Testis (tissue), 2 donors: Measurements from ENCODE around the gene RALGPS2.

ENCODE experiments used
- CTCF ChIP-seq, 3 experiments: fragments of 450-650 bp in 2 of 3; fragments of 200-600 bp in 1 of 3; sonication (generic) in 1 of 3; IDR thresholded peaks; one replicate each; pipeline ENCODE4 v1.5.1; 2016 to 2019; ENCODE audit warnings: antibody characterized with exemption in 3 of 3, mild to moderate bottlenecking in 2 of 3, moderate library complexity in 1 of 3
- POLR2A ChIP-seq: fragments of 450-650 bp; IDR thresholded peaks from one replicate; pipeline ENCODE4 v1.6.1; 2017; ENCODE audit warnings: antibody characterized with exemption, mild to moderate bottlenecking, moderate library complexity

DNA sequence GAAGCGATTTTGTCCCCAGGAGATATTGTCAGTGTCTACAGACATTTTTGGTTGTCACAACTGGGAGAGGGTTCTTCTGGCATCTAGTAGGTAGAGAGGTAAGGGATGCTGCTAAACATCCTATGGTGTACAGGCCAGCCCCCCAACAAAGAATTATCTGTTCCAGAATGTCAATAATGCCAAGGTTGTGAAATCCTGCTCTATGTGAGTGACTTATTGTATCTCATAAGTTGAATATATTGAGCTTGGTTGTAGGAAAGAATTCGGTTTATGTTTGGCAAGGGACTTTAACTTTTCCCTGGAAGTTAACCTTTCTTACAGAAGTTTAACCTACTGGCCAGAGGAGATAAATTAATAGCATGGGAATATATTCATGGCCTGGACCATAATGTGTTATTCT is 198.5 kb downstream of the RALGPS2 start:
- TF ChIP-seq CTCF (IDR thresholded peaks at IDR 0.05) (no peak), POLR2A (no peak)
